HEK293 (cell line): Measurements from ENCODE around the gene IL15.

ENCODE experiments used
- CTCF ChIA-PET: fragments of 350-600 bp; formaldehyde crosslinking; extraction: SDS; loops from one replicate; lab custom pipeline; 2021; ENCODE audit warnings: antibody characterized with exemption; lab: Yijun Ruan, JAX
- POLR2A ChIA-PET: fragments of 300-600 bp; formaldehyde crosslinking; extraction: SDS; loops from one replicate; lab custom pipeline; 2020; ENCODE audit warnings: antibody characterized with exemption, inconsistent platforms; lab: Yijun Ruan, JAX
- H3K27ac ChIP-seq: fragments of 200-500 bp; sonication (Bioruptor generic); 2 replicates; pipeline ENCODE4 v1.5.1; 2014; ENCODE audit warnings: low read depth, low read length, control low read depth, inconsistent platforms; ENCODE audit errors: extremely low read depth
- H3K36me3 ChIP-seq, 2 experiments: fragments of 200-500 bp in 1 of 2; sonication (Bioruptor generic) in 1 of 2; 1 replicate in 1 of 2; 2 replicates in 1 of 2; pipeline ENCODE4 v1.5.1; 2014 to 2017; ENCODE audit warnings: inconsistent platforms in 2 of 2, low read length in 2 of 2; ENCODE audit not compliant: control insufficient read depth in 2 of 2, insufficient read depth in 1 of 2
- H3K4me1 ChIP-seq: fragments of 200-500 bp; sonication (Bioruptor generic); 2 replicates; pipeline ENCODE4 v1.5.1; 2014; ENCODE audit warnings: mild to moderate bottlenecking, low read length, inconsistent platforms; ENCODE audit not compliant: control insufficient read depth, insufficient read depth
- H3K4me3 ChIP-seq: 2 replicates; pipeline ENCODE4 v1.5.1; 2011; ENCODE audit warnings: low read depth, mild to moderate bottlenecking, control low read depth, low read length, moderate library complexity
- H3K9me3 ChIP-seq: fragments of 200-500 bp; sonication (Bioruptor generic); 2 replicates; pipeline ENCODE4 v1.5.1; 2014; ENCODE audit warnings: low read depth, low read length, inconsistent platforms; ENCODE audit not compliant: control insufficient read depth, insufficient read depth
- GFI1B ChIP-seq: fragments of 450-650 bp; formaldehyde crosslinking; IDR thresholded peaks from 2 replicates; pipeline ENCODE4 v1.5.1; 2016; ENCODE audit warnings: missing biosample characterization, missing genetic modification characterization
- KLF1 ChIP-seq: fragments of 450-650 bp; formaldehyde crosslinking; IDR thresholded peaks from 2 replicates; pipeline ENCODE4 v1.5.1; 2016; ENCODE audit warnings: missing biosample characterization, missing genetic modification characterization
- KLF9 ChIP-seq: fragments of 450-650 bp; formaldehyde crosslinking; IDR thresholded peaks from 2 replicates; pipeline ENCODE4 v1.5.1; 2016; ENCODE audit warnings: missing biosample characterization, missing genetic modification characterization, low read depth
- SCRT2 ChIP-seq: fragments of 450-650 bp; formaldehyde crosslinking; IDR thresholded peaks from 2 replicates; pipeline ENCODE4 v1.5.1; 2016; ENCODE audit warnings: missing biosample characterization, missing genetic modification characterization
- SETDB1 ChIP-seq: IDR thresholded peaks from one replicate; pipeline ENCODE4 v1.6.1; 2017; ENCODE audit warnings: mild to moderate bottlenecking, low read length, moderate library complexity, mixed read lengths; ENCODE audit not compliant: insufficient read length
- TCF7L2 ChIP-seq: IDR thresholded peaks from 2 replicates; pipeline ENCODE4 v1.6.1; 2011; ENCODE audit warnings: low read depth, mild to moderate bottlenecking, inconsistent platforms, low read length, moderate library complexity, borderline replicate concordance
- TRIM28 ChIP-seq: IDR thresholded peaks from 2 replicates; pipeline ENCODE4 v1.6.1; 2011; ENCODE audit warnings: low read length, control low read depth, borderline replicate concordance
- ZBTB8A ChIP-seq: fragments of 450-650 bp; formaldehyde crosslinking; IDR thresholded peaks from 2 replicates; pipeline ENCODE4 v1.5.1; 2016; ENCODE audit warnings: missing biosample characterization, missing genetic modification characterization
- ZEB2 ChIP-seq: fragments of 450-650 bp; formaldehyde crosslinking; IDR thresholded peaks from 2 replicates; pipeline ENCODE4 v1.5.1; 2016; ENCODE audit warnings: missing biosample characterization, missing genetic modification characterization
- ZNF114 ChIP-seq: fragments of 450-650 bp; formaldehyde crosslinking; IDR thresholded peaks from 2 replicates; pipeline ENCODE4 v1.5.0; 2017; ENCODE audit warnings: missing biosample characterization, missing genetic modification characterization
- ZNF121 ChIP-seq: fragments of 450-650 bp; formaldehyde crosslinking; IDR thresholded peaks from 2 replicates; pipeline ENCODE4 v1.5.1; 2016; ENCODE audit warnings: missing biosample characterization, missing genetic modification characterization
- ZNF169 ChIP-seq: fragments of 450-650 bp; formaldehyde crosslinking; IDR thresholded peaks from 2 replicates; pipeline ENCODE4 v1.5.1; 2016; ENCODE audit warnings: missing biosample characterization, missing genetic modification characterization
- ZNF175 ChIP-seq: fragments of 450-650 bp; formaldehyde crosslinking; IDR thresholded peaks from 2 replicates; pipeline ENCODE4 v1.5.1; 2016; ENCODE audit warnings: missing biosample characterization, missing genetic modification characterization
- ZNF239 ChIP-seq: fragments of 450-650 bp; formaldehyde crosslinking; IDR thresholded peaks from 2 replicates; pipeline ENCODE4 v1.5.1; 2016; ENCODE audit warnings: missing biosample characterization, missing genetic modification characterization
- ZNF302 ChIP-seq: fragments of 450-650 bp; formaldehyde crosslinking; IDR thresholded peaks from 2 replicates; pipeline ENCODE4 v1.5.1; 2016; ENCODE audit warnings: missing biosample characterization, missing genetic modification characterization, low read depth
- ZNF433 ChIP-seq: fragments of 450-650 bp; formaldehyde crosslinking; IDR thresholded peaks from 2 replicates; pipeline ENCODE4 v1.5.1; 2016; ENCODE audit warnings: missing biosample characterization, missing genetic modification characterization, low read depth
- ZNF529 ChIP-seq: fragments of 450-650 bp; formaldehyde crosslinking; IDR thresholded peaks from 2 replicates; pipeline ENCODE4 v1.5.1; 2017; ENCODE audit warnings: missing genetic modification characterization, missing biosample characterization; ENCODE audit not compliant: insufficient replicate concordance
- ZNF560 ChIP-seq: fragments of 450-650 bp; formaldehyde crosslinking; IDR thresholded peaks from 2 replicates; pipeline ENCODE4 v1.5.1; 2017; ENCODE audit warnings: missing biosample characterization, missing genetic modification characterization, borderline replicate concordance
- ZNF670 ChIP-seq: fragments of 450-650 bp; formaldehyde crosslinking; IDR thresholded peaks from 2 replicates; pipeline ENCODE4 v1.5.1; 2016; ENCODE audit warnings: missing biosample characterization, missing genetic modification characterization, low read depth
- ZSCAN18 ChIP-seq: fragments of 450-650 bp; formaldehyde crosslinking; IDR thresholded peaks from 2 replicates; pipeline ENCODE4 v1.5.1; 2016; ENCODE audit warnings: missing biosample characterization, missing genetic modification characterization
- TF ChIP-seq, protein P1 (sequence below): fragments of 450-650 bp; formaldehyde crosslinking; IDR thresholded peaks from 2 replicates; pipeline ENCODE4 v1.5.1; 2016; ENCODE audit warnings: missing biosample characterization, missing genetic modification characterization
- TF ChIP-seq, protein P2 (sequence below): fragments of 450-650 bp; formaldehyde crosslinking; IDR thresholded peaks from 2 replicates; pipeline ENCODE4 v1.5.1; 2016; ENCODE audit warnings: missing biosample characterization, missing genetic modification characterization
- TF ChIP-seq, protein P3 (sequence below): fragments of 450-650 bp; formaldehyde crosslinking; IDR thresholded peaks from 2 replicates; pipeline ENCODE4 v1.5.1; 2017; ENCODE audit warnings: missing biosample characterization, mild to moderate bottlenecking, missing genetic modification characterization, moderate library complexity
- TF ChIP-seq, protein P4 (sequence below): fragments of 450-650 bp; formaldehyde crosslinking; IDR thresholded peaks from 2 replicates; pipeline ENCODE4 v1.5.1; 2016; ENCODE audit warnings: missing biosample characterization, missing genetic modification characterization

The IL15 gene

GRCh38 chr4:141763374-141763773 is 127.0 kb downstream of the IL15 start (continued):
- TF ChIP-seq, protein P1, sequence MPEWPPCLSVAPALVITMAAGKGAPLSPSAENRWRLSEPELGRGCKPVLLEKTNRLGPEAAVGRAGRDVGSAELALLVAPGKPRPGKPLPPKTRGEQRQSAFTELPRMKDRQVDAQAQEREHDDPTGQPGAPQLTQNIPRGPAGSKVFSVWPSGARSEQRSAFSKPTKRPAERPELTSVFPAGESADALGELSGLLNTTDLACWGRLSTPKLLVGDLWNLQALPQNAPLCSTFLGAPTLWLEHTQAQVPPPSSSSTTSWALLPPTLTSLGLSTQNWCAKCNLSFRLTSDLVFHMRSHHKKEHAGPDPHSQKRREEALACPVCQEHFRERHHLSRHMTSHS, result no peak
- TF ChIP-seq ZBTB8A (no peak), ZNF433 (tag by site-specific recombination) (no peak)
- TF ChIP-seq, protein P2, sequence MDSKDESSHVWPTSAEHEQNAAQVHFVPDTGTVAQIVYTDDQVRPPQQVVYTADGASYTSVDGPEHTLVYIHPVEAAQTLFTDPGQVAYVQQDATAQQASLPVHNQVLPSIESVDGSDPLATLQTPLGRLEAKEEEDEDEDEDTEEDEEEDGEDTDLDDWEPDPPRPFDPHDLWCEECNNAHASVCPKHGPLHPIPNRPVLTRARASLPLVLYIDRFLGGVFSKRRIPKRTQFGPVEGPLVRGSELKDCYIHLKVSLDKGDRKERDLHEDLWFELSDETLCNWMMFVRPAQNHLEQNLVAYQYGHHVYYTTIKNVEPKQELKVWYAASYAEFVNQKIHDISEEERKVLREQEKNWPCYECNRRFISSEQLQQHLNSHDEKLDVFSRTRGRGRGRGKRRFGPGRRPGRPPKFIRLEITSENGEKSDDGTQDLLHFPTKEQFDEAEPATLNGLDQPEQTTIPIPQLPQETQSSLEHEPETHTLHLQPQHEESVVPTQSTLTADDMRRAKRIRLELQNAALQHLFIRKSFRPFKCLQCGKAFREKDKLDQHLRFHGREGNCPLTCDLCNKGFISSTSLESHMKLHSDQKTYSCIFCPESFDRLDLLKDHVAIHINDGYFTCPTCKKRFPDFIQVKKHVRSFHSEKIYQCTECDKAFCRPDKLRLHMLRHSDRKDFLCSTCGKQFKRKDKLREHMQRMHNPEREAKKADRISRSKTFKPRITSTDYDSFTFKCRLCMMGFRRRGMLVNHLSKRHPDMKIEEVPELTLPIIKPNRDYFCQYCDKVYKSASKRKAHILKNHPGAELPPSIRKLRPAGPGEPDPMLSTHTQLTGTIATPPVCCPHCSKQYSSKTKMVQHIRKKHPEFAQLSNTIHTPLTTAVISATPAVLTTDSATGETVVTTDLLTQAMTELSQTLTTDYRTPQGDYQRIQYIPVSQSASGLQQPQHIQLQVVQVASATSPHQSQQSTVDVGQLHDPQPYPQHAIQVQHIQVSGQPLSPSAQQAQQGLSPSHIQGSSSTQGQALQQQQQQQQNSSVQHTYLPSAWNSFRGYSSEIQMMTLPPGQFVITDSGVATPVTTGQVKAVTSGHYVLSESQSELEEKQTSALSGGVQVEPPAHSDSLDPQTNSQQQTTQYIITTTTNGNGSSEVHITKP, result no peak

DNA sequence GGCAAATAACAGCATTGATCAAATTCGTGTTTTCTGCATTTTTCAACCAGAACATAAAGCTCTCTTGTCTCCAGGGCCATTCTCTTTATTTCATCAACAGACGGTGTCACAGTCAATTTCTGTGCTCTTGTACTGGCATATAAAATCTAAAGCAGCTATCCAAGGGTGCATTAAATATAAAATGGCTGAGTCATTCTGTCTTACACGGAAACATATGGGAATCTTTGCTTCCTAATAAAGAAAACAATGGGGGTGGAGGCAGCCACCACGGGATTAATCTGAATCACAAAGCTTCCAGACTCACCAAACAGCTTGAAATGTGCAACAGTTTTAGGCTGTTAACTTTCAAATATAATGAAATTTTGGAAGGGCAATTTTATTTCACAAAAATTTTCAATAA is 132.6 kb downstream of the IL15 start:
- no peaks in the 10 kb centered on the region for H3K9me3 ChIP-seq
- H3K4me1 ChIP-seq, result no peaks in the 10 kb centered on the region
- ChIA-PET POLR2A (no interaction called here), CTCF (no interaction called here)
- H3K36me3 ChIP-seq, result no peaks in the 10 kb centered on the region
- no peak for TF ChIP-seq ZNF175 (tag by site-specific recombination)
- TF ChIP-seq ZNF169 (tag by site-specific recombination), result no peak
- TF ChIP-seq, protein P3, sequence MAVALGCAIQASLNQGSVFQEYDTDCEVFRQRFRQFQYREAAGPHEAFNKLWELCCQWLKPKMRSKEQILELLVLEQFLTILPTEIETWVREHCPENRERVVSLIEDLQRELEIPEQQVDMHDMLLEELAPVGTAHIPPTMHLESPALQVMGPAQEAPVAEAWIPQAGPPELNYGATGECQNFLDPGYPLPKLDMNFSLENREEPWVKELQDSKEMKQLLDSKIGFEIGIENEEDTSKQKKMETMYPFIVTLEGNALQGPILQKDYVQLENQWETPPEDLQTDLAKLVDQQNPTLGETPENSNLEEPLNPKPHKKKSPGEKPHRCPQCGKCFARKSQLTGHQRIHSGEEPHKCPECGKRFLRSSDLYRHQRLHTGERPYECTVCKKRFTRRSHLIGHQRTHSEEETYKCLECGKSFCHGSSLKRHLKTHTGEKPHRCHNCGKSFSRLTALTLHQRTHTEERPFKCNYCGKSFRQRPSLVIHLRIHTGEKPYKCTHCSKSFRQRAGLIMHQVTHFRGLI (tag by site-specific recombination), result no peak
- TF ChIP-seq KLF1, result no peak
- TF ChIP-seq ZNF670 (tag by site-specific recombination), result no peak
- TF ChIP-seq SCRT2, result no peak
- TF ChIP-seq ZSCAN18, result no peak
- TF ChIP-seq ZNF121, result no peak
- no peak for TF ChIP-seq KLF9
- H3K4me3 ChIP-seq, result no peak overlapping the region
- no peak overlapping the region for H3K27ac ChIP-seq

DNA sequence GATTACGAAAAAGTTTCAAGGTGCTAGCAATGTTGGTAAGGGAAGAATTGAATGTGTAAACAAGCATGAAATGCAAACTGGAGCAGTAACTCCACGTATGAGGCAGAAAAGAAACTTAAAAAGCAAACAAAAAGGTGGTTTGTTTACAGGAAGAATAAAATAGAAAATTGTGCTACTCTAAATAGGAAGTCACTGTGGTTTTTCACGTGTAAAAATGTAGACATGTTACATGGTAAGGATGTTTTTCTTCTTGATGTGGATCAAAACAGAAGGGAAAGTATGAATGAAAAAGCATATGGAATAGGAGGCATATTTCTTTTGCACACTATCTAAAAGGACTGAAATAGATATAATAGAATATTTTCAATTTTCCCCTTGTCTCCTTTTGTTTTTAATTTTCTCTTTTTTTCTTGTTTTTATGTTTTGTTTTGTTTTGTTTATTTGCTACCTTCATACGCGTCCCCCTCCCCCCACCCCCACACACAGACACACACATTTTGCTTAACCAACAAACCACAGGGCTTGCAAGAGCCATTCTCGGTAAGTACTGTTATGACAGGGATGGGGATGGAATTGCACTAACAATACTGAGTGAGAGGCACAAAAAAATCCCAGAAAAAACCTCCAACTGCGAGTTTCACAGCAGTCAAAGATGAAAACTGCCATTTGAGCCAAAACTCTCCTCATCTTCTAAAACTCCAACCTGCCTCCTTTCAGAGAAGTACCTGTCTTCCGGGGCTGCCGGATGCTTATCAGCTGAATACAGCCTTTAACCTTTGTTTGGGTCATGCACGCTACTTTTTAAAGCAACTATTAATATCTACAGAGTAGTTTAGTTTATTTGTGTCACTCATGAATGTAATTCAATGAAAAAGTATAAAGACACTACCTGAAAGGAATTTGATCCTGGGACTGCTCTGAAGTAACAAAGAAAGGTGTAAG is 135.8 kb downstream of the IL15 start:
- H3K4me1 ChIP-seq, result no peaks in the 10 kb centered on the region
- no peak overlapping the region for H3K4me3 ChIP-seq
- no peaks in the 10 kb centered on the region for H3K9me3 ChIP-seq
- POLR2A ChIA-PET, result no interaction called here
- no peak overlapping the region for H3K27ac ChIP-seq
- no peaks in the 10 kb centered on the region for H3K36me3 ChIP-seq
- CTCF ChIA-PET, result interaction anchor here (0.7 kb wide), 1 partner anchor 738 kb away, joined by 4 read pairs; no protein-coding TSS in a partner anchor
- TF ChIP-seq ZNF239, result no peak
- no peak for TF ChIP-seq GFI1B (tag by site-specific recombination)
- TF ChIP-seq ZNF529 (tag by site-specific recombination), result no peak
- no peak for TF ChIP-seq ZNF302 (tag by site-specific recombination)
- no peak for TF ChIP-seq ZNF433 (tag by site-specific recombination)
- TF ChIP-seq ZNF560, result no peak
- TF ChIP-seq, protein P4, sequence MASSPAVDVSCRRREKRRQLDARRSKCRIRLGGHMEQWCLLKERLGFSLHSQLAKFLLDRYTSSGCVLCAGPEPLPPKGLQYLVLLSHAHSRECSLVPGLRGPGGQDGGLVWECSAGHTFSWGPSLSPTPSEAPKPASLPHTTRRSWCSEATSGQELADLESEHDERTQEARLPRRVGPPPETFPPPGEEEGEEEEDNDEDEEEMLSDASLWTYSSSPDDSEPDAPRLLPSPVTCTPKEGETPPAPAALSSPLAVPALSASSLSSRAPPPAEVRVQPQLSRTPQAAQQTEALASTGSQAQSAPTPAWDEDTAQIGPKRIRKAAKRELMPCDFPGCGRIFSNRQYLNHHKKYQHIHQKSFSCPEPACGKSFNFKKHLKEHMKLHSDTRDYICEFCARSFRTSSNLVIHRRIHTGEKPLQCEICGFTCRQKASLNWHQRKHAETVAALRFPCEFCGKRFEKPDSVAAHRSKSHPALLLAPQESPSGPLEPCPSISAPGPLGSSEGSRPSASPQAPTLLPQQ (tag by site-specific recombination), result no peak
- no peak for TF ChIP-seq TCF7L2
- no peak for TF ChIP-seq ZNF114
- TF ChIP-seq SETDB1, result no peak
- no peak for TF ChIP-seq ZEB2
- TF ChIP-seq TRIM28, result no peak
